Thyroid gland (tissue), 4 donors: ENCODE data around the gene MICU1. TPM values are rescaled to one million over a fixed set of nuclear protein-coding genes. Genes with fewer than 3 reads are reported as not detected.

ENCODE experiments used
- DNase-seq, 2 donors: peaks; one replicate each; pipeline ENCODE4 v3.0.0-alpha.2; 2019
- H3K27ac ChIP-seq, 3 donors: fragments of 200-600 bp; sonication (generic); 1 replicate in 2 of 3; 2 replicates in 1 of 3; pipeline ENCODE4 v1.5.1; 2016 to 2019; ENCODE audit warnings: mild to moderate bottlenecking in 1 of 3, moderate library complexity in 1 of 3
- H3K27me3 ChIP-seq: fragments of 200-600 bp; sonication (generic); one replicate; pipeline ENCODE4 v1.5.1; 2019
- H3K36me3 ChIP-seq, 2 donors: fragments of 200-600 bp; sonication (generic); one replicate each; pipeline ENCODE4 v1.5.1; 2016 to 2019
- H3K4me1 ChIP-seq, 2 donors: fragments of 200-600 bp; sonication (generic); one replicate each; pipeline ENCODE4 v1.5.1; 2017 to 2019
- H3K4me3 ChIP-seq, 3 donors: fragments of 200-600 bp; sonication (generic); replicated peaks in 1 of 3; 1 replicate in 2 of 3; 2 replicates in 1 of 3; pipeline ENCODE4 v1.5.1; 2016; ENCODE audit warnings: mild to moderate bottlenecking in 1 of 3
- H3K9me3 ChIP-seq: fragments of 200-600 bp; sonication (generic); one replicate; pipeline ENCODE4 v1.5.1; 2017
- POLR2A ChIP-seq, 2 donors: fragments of 450-650 bp; IDR thresholded peaks; one replicate each; pipeline ENCODE4 v1.6.1; 2017; ENCODE audit warnings: antibody characterized with exemption in 2 of 2, mild to moderate bottlenecking in 2 of 2, moderate library complexity in 1 of 2
- WGBS, 2 donors: methylation state at CpG; one replicate each; pipeline ENCODE4 v1.1.5; 2017; 5-methylcytosine and 5-hydroxymethylcytosine counted together
- intact Hi-C: fragments of 100-400 bp; cut with DNase I; formaldehyde crosslinking; loops from one replicate; pipeline ENCODE4 v1.15.1; 2023
- total RNA-seq, 4 donors: library from RNA; depleted of rRNA; stranded (reverse); fragments of >200 nt; gene quantifications; one replicate each; pipeline ENCODE4 v1.2.3, GENCODE V29; 2016
- TF ChIP-seq, protein P1 (sequence below), 6 experiments: fragments of 200-600 bp in 3 of 6; fragments of 450-650 bp in 3 of 6; sonication (generic) in 3 of 6; IDR thresholded peaks; one replicate each; pipeline ENCODE4 v1.5.1; 2016 to 2019; ENCODE audit warnings: antibody characterized with exemption in 6 of 6, mild to moderate bottlenecking in 2 of 6, inconsistent platforms in 1 of 6, moderate library complexity in 1 of 6

The MICU1 gene
- total RNA-seq, 4 donors from 2014 or later: 26.5 to 33.9 (median 31.5) TPM

DNA sequence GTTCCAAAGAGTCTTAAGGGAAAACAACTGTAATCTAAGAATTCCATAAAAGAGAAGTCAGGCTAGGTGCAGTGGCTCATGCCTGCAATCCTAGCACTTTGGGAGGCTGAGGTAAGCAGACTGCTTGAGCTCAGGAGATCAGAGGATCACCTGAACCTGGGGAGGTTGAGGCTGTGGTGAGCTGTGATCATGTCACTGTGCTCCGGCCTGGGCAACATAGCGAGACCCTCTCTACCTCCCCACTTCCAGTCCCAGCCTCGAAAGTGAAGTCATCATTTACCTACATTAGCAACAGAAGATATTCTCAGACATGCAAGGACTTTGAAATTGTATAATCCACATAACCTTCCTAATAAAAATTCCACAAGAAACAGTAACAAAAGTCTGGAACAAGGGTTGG is 141.4 kb downstream of the MICU1 start:
- H3K4me3 ChIP-seq: no peak overlapping the region
- 96 to 98% methylated on average over 3 of the region's 3 CpGs for WGBS, 2 donors
- H3K9me3 ChIP-seq: no peaks in the 10 kb centered on the region
- DNase-seq: no peak
- H3K27ac ChIP-seq: no peak overlapping the region
- H3K36me3 ChIP-seq: no peaks in the 10 kb centered on the region
- H3K4me1 ChIP-seq: no peaks in the 10 kb centered on the region
- TF ChIP-seq POLR2A (IDR thresholded peaks at IDR 0.05): no peak
- TF ChIP-seq, protein P1, sequence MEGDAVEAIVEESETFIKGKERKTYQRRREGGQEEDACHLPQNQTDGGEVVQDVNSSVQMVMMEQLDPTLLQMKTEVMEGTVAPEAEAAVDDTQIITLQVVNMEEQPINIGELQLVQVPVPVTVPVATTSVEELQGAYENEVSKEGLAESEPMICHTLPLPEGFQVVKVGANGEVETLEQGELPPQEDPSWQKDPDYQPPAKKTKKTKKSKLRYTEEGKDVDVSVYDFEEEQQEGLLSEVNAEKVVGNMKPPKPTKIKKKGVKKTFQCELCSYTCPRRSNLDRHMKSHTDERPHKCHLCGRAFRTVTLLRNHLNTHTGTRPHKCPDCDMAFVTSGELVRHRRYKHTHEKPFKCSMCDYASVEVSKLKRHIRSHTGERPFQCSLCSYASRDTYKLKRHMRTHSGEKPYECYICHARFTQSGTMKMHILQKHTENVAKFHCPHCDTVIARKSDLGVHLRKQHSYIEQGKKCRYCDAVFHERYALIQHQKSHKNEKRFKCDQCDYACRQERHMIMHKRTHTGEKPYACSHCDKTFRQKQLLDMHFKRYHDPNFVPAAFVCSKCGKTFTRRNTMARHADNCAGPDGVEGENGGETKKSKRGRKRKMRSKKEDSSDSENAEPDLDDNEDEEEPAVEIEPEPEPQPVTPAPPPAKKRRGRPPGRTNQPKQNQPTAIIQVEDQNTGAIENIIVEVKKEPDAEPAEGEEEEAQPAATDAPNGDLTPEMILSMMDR (IDR thresholded peaks at IDR 0.05): no peak
- H3K27me3 ChIP-seq: no peaks in the 10 kb centered on the region
- intact Hi-C loops: no loop called here

DNA sequence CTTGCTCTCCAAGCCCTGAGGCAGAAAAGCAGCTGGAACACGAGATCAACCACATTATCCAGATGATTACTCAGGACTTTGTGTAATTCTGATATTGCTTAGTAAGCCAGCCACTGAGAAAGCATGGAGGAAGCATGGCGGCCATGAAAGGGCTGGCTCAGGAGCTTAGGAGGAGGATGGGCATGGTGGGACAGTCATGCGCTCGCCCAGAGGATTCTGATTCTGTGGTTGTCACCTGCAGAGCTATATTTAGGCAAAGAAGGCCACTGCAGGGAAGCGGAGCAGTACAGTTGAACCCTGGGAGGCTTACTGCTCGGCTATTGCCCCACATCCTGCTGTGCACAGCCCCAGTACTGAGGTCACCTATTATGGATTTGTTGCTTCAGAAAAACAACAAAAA is 142.4 kb downstream of the MICU1 start:
- TF ChIP-seq, protein P1 (IDR thresholded peaks at IDR 0.05): no peak
- no peak for TF ChIP-seq POLR2A (IDR thresholded peaks at IDR 0.05)
- WGBS, 2 donors: 87 to 90% methylated on average over 6 of the region's 6 CpGs
- H3K27ac ChIP-seq: no peak overlapping the region
- no peaks in the 10 kb centered on the region for H3K36me3 ChIP-seq
- no peaks in the 10 kb centered on the region for H3K27me3 ChIP-seq
- H3K4me3 ChIP-seq: no peak overlapping the region
- no peaks in the 10 kb centered on the region for H3K9me3 ChIP-seq
- DNase-seq: no peak
- no peaks in the 10 kb centered on the region for H3K4me1 ChIP-seq
- intact Hi-C loops: no loop called here

DNA sequence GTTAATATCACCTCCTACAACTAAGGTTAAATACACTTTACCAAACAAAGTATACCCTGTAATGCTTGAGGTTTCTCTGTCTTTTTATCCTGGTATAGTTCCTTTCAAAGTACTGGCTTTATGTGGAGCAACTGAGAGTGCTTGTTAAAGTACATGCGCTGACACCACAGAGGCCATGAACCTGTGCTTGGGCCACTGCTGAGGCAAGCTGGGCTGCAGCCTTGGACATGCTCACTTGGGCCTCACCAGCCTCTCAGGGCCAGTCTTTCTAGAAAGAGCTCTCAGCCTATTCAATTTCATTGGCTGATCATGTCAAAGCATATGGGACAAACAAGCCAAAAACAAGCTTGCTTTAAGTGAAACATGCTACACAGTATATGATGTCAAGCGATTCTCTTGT is 145.0 kb downstream of the MICU1 start:
- H3K4me3 ChIP-seq: no peak overlapping the region
- no peaks in the 10 kb centered on the region for H3K4me1 ChIP-seq
- no peaks in the 10 kb centered on the region for H3K9me3 ChIP-seq
- intact Hi-C loops: no loop called here
- TF ChIP-seq, protein P1 (IDR thresholded peaks at IDR 0.05): no peak
- TF ChIP-seq POLR2A (IDR thresholded peaks at IDR 0.05): no peak
- no peaks in the 10 kb centered on the region for H3K36me3 ChIP-seq
- WGBS, 2 donors: 98 to 100% methylated on average over 2 of the region's 2 CpGs
- H3K27ac ChIP-seq: no peak overlapping the region
- no peak for DNase-seq
- no peaks in the 10 kb centered on the region for H3K27me3 ChIP-seq

DNA sequence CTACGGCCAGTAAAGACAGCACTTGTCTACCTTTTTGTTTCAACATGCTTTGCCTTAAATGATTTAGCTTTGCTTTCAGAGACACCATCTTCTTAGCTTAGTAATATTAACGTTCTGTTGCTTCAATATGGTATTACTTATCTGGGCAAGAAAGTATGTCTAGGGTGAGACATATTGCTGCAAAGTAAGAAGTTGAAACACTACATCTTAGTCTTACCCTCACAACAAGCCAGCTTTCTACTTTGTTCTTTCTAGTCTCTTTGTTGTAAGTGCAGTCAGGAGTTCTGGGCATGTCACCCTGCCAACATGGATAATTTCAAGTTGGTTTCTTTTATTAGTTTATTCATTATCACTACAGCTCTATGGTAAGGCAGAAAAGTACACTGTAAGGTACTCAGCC is 148.4 kb downstream of the MICU1 start:
- no peak for DNase-seq
- H3K36me3 ChIP-seq: peaks cover 0 to 10% of the 10 kb centered on the region in 2 donors
- no peaks in the 10 kb centered on the region for H3K4me1 ChIP-seq
- intact Hi-C loops: no loop called here
- H3K4me3 ChIP-seq: no peak overlapping the region
- 89 to 96% methylated on average over 2 of the region's 2 CpGs for WGBS, 2 donors
- H3K27me3 ChIP-seq: no peaks in the 10 kb centered on the region
- no peak for TF ChIP-seq POLR2A (IDR thresholded peaks at IDR 0.05)
- TF ChIP-seq, protein P1 (IDR thresholded peaks at IDR 0.05): no peak
- H3K27ac ChIP-seq: no peak overlapping the region
- H3K9me3 ChIP-seq: no peaks in the 10 kb centered on the region

DNA sequence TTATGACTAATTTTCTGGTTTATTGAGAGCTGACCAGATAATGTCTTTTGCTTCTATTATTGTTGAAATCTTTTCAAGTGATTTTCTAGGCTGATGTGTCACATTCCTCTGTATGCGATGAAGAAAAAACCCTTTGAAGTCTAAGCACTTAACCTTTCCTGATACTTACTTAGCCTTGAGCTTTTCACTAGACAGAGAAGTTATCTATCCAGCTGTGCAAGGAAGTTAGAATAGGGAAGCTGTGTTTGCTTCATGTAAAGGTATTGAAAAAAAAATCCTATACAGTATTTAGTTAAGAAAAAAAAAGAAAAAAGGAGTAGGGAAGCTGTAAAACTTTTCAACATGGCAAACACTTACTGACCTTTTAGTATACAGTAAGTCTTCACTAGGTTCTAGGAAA is 153.6 kb downstream of the MICU1 start:
- Histone ChIP-seq H3K27me3 (no peaks in the 10 kb centered on the region), H3K36me3 (peaks cover 0 to 10% of the 10 kb centered on the region in 2 donors)
- 91 to 96% methylated on average over 1 of the region's 1 CpG for WGBS, 2 donors

More for the DNA sequence above, 153.6 kb downstream of the MICU1 start:
- H3K27ac ChIP-seq: no peak overlapping the region
- intact Hi-C loops: no loop called here
- TF ChIP-seq POLR2A (IDR thresholded peaks at IDR 0.05): no peak
- TF ChIP-seq, protein P1 (IDR thresholded peaks at IDR 0.05): no peak
- H3K4me1 ChIP-seq: no peaks in the 10 kb centered on the region
- DNase-seq: no peak
- H3K4me3 ChIP-seq: no peak overlapping the region
- no peaks in the 10 kb centered on the region for H3K9me3 ChIP-seq
